EH (cell line): ENCODE results near the gene MYOCD.
"Not testable (repeated sequence)": the region's sequence is repeated elsewhere in the genome, so short reads cannot be mapped to it uniquely, and the experiment has no call there.

Experiments used
- DNase-seq: peaks from one replicate; pipeline ENCODE4 v3.0.0-alpha.2; 2015; ENCODE audit warnings: low read depth

Gene MYOCD, protein sequence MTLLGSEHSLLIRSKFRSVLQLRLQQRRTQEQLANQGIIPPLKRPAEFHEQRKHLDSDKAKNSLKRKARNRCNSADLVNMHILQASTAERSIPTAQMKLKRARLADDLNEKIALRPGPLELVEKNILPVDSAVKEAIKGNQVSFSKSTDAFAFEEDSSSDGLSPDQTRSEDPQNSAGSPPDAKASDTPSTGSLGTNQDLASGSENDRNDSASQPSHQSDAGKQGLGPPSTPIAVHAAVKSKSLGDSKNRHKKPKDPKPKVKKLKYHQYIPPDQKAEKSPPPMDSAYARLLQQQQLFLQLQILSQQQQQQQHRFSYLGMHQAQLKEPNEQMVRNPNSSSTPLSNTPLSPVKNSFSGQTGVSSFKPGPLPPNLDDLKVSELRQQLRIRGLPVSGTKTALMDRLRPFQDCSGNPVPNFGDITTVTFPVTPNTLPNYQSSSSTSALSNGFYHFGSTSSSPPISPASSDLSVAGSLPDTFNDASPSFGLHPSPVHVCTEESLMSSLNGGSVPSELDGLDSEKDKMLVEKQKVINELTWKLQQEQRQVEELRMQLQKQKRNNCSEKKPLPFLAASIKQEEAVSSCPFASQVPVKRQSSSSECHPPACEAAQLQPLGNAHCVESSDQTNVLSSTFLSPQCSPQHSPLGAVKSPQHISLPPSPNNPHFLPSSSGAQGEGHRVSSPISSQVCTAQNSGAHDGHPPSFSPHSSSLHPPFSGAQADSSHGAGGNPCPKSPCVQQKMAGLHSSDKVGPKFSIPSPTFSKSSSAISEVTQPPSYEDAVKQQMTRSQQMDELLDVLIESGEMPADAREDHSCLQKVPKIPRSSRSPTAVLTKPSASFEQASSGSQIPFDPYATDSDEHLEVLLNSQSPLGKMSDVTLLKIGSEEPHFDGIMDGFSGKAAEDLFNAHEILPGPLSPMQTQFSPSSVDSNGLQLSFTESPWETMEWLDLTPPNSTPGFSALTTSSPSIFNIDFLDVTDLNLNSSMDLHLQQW

DNA sequence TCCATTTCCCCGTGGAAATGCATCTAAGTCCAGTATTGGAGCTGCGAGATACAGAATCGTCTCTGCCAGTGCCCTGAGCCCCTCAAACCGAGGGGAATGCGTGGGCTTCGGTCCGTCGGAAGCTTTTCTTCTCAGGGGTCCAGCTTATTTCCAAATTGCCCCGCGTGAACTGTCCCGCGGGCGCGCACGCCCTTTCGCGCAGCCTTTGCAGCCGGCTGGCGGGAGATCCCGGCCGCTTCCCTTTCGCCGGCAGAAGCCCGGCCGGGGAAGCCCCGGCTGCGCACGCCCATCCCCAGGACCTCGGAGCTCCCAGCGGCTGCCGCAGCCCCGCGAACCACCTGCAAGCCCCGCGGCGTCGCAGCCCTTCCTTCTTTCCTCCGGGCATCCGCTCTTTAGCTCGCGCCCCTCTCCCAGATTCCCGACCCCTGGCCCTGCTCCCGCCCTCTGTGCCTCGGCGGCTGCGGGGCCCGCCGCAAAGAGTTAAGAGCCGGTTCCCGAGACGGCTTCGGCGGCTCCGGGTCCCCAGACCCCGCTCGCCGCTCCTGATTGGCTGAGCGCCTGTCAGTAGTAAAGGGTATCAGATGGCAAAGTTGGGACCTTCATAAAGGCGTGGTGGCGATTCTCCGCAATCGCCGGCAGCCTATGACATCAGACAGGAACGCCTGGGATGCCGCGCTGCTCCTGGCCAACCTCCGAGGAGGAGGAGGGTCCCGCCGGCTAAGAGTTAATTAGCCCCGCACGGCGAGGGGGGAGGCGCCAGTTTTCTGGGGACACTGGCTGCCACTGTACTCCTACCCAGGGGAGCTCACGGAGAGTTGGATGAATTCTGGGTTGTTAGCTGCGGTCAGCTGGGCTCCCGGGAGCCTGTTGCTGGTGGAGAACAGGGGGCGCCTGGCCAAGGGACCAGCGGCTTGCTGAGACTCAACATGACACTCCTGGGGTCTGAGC, at the start of gene MYOCD:
Gene MYOCD (plus strand): TSS at position 628 of the 948 bp plus-strand sequence. CDS start 299 bp downstream, at position 927.
- peak; percentile 93 for DNase-seq

- DNase-seq = no peak
Measured at GRCh38 chr17:12616161-12616560, 49.5 kb upstream of the MYOCD start.

DNA sequence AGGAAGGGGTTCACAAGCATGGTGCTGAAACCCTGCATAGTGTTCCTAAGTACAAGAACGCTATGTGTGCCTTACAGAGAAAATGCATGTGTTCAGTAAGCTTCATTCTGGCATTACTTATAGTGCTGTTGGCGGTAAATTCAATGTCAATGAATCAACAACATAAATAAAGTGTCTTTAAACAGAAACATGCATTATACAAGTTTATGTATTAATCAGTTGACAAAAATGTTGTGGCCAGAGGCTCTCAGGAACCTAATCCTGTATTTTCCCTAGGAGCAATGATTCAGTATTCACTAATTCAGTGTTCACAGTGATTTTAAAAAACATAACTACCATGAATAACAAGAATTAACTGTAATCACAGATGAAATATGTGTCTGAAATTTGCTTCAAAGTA, 47.1 kb upstream of the MYOCD start:
- DNase-seq = peak; percentile 95

- DNase-seq = peak; percentile 51
Measured at GRCh38 chr17:12619459-12620199, 46.1 kb upstream of the MYOCD start.

DNA sequence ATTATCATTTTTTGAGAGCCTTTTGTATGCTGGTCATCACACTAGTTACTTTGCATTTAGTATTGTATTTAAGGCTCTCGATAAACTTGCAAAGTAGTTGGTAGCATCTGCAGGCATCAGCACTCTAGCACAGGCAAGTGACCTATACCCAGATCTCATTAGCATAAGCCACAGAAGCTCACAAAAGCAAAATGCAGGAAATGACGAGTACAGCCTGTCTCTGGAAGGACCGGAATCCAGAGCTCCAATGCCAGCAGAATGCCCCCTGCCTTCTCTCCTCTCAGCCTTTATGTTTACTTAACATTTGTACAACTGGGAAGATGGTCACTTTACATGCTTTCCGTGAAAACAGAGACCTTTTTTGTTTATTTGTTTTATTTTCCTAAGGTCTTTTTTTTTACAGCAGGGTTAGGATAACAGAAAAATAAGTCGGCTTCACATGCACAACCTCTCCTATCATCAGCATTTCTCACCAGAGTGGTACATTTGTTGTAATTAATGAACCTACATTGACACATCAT, 45.4 kb upstream of the MYOCD start:
- peak; percentile 96 for DNase-seq

DNA sequence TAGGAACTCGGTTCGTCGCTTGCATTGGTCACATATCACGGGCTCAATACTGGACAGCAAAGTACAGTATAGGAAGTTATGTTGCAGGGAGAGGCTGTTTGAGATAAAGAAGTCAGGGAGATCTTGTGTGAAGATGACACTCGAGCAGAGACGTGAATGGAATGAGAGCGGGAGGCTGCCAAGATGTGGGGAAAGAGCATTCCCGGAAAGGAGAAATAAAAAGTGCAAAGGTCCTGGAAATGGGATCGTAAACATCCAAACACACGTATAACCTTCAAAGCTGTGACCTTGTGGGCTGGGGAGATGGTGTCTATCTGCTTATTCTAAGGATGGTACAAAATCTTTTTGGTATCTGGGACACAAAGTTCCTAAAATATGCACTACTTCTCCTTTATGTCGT, 43.0 kb upstream of the MYOCD start:
- DNase-seq = peak; percentile 88

- no peak for DNase-seq
Measured at GRCh38 chr17:12623220-12623848, 42.4 kb upstream of the MYOCD start.

- DNase-seq = peak; percentile 41
Measured at GRCh38 chr17:12624211-12624610, 41.5 kb upstream of the MYOCD start.

DNA sequence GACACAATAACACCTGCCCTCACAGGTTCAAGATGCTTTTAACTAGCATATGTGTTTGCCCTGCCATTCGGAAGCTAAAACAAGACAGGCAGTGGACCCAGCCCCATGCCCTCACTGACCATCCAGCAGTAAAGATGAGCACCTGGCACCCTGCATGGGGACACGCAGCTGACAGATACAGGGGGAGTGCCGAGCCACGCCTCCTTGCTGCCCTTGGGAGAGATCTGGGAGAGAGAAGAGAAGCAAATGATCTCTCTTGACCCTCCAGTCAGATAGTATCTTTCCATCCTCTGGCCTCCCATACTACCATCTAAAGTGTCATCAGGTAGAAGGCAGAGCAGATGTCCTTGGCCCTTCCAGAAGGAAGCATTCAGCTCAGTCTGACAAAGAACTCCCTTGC, 40.6 kb upstream of the MYOCD start:
- no peak for DNase-seq

GRCh38 chr17:12627177-12627629, 38.5 kb upstream of the MYOCD start:
- DNase-seq = peak; percentile 100

- peak; percentile 95 for DNase-seq
Measured at GRCh38 chr17:12627781-12628451, 37.8 kb upstream of the MYOCD start.

GRCh38 chr17:12631076-12631475, 34.6 kb upstream of the MYOCD start:
- DNase-seq = peak; percentile 70

DNA sequence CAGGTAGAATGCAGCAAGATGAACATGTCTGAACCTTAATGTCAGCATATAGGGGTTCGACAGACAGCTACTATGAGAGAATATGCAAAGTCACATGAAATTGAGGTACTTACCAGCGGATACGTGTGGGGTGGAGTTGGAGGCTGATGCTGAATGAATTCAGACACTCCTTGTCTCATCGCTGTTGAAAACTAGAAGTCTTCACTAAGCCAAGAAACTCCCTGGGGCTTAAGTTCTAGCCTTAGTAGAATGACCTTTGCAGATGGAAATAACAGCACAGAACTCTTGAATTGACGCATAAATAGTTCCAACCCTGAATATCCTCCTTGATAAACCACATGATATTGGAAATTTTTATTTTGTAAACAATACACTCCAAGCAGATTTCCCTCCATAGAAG, 32.9 kb upstream of the MYOCD start:
- DNase-seq = no peak

- no peak for DNase-seq
Measured at GRCh38 chr17:12634789-12635414, 30.8 kb upstream of the MYOCD start.

DNA sequence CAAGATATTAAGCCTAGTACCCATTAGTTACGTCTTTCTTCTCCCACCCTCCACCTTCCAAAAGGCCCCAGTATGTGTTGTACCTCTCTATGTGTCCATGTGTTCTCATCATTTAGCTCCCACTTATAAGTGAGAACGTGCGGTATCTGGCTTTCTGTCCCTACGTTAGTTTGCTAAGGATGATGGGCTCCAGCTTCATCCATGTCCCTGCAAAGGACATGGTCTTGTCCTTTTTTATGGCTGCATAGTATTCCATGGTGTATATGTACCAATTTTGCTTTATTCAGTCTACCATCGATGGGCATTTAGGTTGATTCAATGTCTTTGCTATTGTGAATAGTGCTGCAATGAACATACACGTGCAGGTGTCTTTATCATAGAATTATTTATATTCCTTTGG, 29.7 kb upstream of the MYOCD start:
- DNase-seq = not testable (repeated sequence)

DNA sequence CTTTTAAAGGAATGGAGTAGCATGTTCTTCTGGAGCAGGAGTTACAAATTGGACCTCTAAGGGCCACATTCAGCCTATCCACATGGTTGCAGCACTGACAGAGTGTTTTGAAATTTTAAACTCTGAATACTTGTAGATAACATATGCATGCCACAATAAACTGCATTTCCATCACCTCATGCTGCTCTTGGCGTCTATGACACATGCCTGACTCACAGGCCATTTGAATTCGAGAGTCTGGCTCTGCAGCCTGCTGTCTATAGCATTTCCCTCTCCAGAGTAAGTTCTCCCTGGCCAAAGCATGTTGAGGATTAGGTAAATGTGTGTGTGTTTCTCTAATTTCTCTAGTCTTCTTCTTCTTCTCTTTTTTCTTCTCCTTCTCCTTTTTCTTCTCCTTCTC, 28.7 kb upstream of the MYOCD start:
- DNase-seq = peak; percentile 97

- no peak for DNase-seq
Measured at GRCh38 chr17:12637745-12638651, 27.7 kb upstream of the MYOCD start.

DNA sequence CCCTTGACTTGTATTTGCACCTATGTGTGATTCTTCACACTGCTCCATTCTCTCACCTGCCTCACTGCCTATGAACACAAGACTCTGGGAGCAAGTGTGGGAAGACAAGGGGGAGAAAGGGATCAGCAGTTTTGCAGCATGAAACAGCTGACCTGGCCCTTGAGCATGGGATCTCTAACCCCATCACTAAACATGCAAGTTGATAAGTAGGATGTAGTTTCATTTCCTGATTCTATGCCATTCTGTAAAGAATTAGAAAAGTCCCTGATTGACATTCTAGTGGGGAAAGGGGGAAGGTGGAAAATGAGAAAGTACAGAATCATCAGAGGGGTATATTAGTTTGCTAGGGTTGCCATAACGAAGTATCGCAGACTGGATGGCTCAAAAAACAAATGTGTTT, 25.3 kb upstream of the MYOCD start:
- no peak for DNase-seq
